ENCODE measurements around the gene IGSF23. TPM values are rescaled to one million over a fixed set of nuclear protein-coding genes. Genes with fewer than 3 reads are reported as not detected.

Gene IGSF23
- total RNA-seq, 4 donors from 2014 or later: not detected

DNA sequence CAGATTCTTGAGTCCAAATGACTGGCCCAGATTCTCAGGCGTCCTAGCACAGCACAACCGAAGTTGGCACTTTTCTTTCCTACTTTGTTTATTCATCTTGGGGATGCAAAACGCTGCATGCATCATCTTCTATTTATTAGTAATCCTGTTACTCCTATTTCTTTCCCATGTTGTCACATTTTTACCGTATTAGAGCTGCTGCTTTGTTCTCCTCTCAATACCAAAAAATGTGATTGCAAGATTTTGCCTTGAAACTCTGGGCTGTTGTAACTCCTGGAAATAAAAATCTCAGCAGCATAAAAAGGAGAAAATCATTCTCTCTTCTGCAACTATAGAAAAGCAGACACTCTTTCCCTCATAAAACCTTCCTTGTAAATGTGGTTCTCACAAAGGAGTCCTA is 12.9 kb upstream of the IGSF23 start:
- Histone ChIP-seq H3K4me3 (no peak overlapping the region), H3K27ac (no peak overlapping the region), H3K36me3 (no peaks in the 10 kb centered on the region), H3K9me3 (no peaks in the 10 kb centered on the region), H3K27me3 (no peaks in the 10 kb centered on the region), H3K4me1 (peaks cover 0 to 45% (median 16%) of the 10 kb centered on the region in 4 donors)
- intact Hi-C loops (cut with DNase I; ENCODE audit: low total_unique reads) (loop anchor here (5.0 kb wide), 1 partner anchor 863 kb away; no protein-coding TSS in a partner anchor), in situ Hi-C loops (cut with MboI; ENCODE audit: low pct_ligation_motif_present in 1 of 4, low pct_unique_long_range_greater_than_20kb in 1 of 4, low sequenced_read_pairs in 3 of 4) (no loop called here)
- TF ChIP-seq, protein P1, sequence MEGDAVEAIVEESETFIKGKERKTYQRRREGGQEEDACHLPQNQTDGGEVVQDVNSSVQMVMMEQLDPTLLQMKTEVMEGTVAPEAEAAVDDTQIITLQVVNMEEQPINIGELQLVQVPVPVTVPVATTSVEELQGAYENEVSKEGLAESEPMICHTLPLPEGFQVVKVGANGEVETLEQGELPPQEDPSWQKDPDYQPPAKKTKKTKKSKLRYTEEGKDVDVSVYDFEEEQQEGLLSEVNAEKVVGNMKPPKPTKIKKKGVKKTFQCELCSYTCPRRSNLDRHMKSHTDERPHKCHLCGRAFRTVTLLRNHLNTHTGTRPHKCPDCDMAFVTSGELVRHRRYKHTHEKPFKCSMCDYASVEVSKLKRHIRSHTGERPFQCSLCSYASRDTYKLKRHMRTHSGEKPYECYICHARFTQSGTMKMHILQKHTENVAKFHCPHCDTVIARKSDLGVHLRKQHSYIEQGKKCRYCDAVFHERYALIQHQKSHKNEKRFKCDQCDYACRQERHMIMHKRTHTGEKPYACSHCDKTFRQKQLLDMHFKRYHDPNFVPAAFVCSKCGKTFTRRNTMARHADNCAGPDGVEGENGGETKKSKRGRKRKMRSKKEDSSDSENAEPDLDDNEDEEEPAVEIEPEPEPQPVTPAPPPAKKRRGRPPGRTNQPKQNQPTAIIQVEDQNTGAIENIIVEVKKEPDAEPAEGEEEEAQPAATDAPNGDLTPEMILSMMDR (IDR thresholded peaks at IDR 0.05): no peak
- no peak for TF ChIP-seq EP300 (IDR thresholded peaks at IDR 0.05; ENCODE audit: low read depth)
- no peak for TF ChIP-seq POLR2AphosphoS5 (IDR thresholded peaks at IDR 0.05)
- TF ChIP-seq POLR2A (IDR thresholded peaks at IDR 0.05): no peak
- DNase-seq: no peak
- 55 to 78% methylated on average over 3 to 4 of the region's 4 CpGs for WGBS, 2 donors (ENCODE audit: low coverage in 1 of 2)

DNA sequence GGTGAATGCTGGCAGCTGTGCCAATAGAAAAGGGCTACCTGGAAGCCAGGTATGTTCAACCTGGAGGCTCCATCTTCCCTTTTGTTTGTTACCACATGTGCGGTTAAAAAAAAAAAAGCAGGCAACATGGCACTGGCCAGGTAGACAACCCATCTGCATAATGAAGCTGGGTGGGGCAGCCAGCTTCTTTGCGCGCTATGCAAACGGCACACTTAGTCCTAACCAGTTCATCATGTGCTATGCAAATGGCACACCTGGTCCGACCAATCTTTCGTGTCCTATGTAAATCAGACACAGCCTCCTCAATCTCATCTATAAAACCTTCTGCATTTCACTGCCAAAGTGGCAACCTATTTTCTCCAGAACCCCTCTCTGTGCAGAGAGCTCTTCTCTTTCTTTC is 11.3 kb upstream of the IGSF23 start:
- intact Hi-C loops (cut with DNase I; ENCODE audit: low total_unique reads): loop anchor here (5.0 kb wide), 1 partner anchor 865 kb away; no protein-coding TSS in a partner anchor

DNA sequence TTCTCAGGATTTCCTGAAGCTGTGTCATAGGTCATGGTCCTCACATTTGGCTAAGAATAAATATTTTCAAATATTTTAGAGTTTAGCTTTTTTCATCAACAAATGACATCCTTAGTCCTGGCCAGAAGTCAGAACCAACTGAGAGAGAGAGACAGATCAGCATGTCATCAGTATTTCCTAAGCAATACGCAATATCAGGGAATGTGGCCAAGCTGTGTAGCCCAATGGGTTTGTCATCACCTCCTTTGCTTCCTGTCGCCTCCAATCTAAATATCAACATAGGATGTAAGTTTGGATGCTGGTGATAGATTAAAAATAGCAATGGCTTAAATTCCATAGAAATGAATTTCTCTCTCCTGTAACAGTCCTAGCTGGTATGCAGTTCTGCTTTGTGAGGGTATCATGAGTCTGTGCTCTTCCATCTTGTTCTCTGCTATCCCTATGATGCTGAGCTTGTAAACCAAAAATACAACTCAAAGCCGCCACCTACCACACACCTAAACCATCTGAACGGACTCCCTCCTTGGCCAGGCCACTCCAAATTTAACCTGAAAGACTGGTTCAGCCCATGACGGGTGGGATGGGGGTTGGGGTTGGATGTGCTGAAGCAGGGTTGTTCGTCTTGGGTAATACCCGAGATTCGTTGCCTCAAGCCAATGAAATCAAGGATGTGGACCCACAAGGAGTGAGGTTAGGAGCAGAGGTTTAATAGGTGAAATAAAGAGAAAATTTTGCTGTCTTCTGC is 10.0 kb upstream of the IGSF23 start:
- no peaks in the 10 kb centered on the region for H3K27me3 ChIP-seq
- peaks cover 0 to 40% (median 12%) of the 10 kb centered on the region in 4 donors for H3K4me1 ChIP-seq
- no peaks in the 10 kb centered on the region for H3K9me3 ChIP-seq
- TF ChIP-seq, protein P1 (IDR thresholded peaks at IDR 0.05): no peak
- TF ChIP-seq EP300 (IDR thresholded peaks at IDR 0.05; ENCODE audit: low read depth): no peak
- no peak for TF ChIP-seq POLR2AphosphoS5 (IDR thresholded peaks at IDR 0.05)
- TF ChIP-seq POLR2A (IDR thresholded peaks at IDR 0.05): no peak
- in situ Hi-C loops (cut with MboI; ENCODE audit: low pct_ligation_motif_present in 1 of 4, low pct_unique_long_range_greater_than_20kb in 1 of 4, low sequenced_read_pairs in 3 of 4): no loop called here
- no peak overlapping the region for H3K27ac ChIP-seq
- DNase-seq: no peak
- no peaks in the 10 kb centered on the region for H3K36me3 ChIP-seq
- intact Hi-C loops (cut with DNase I; ENCODE audit: low total_unique reads): loop anchor here (5.0 kb wide), 1 partner anchor 866 kb away; no protein-coding TSS in a partner anchor
- no peak overlapping the region for H3K4me3 ChIP-seq
- WGBS, 2 donors (ENCODE audit: low coverage in 1 of 2): 73 to 80% methylated on average over 6 to 8 of the region's 8 CpGs

More for the DNA sequence above, 11.3 kb upstream of the IGSF23 start:
- Histone ChIP-seq H3K9me3 (no peaks in the 10 kb centered on the region), H3K36me3 (no peaks in the 10 kb centered on the region), H3K4me1 (peaks cover 0 to 40% (median 13%) of the 10 kb centered on the region in 4 donors), H3K27me3 (no peaks in the 10 kb centered on the region), H3K4me3 (no peak overlapping the region), H3K27ac (peak overlapping the region; percentile 26 to 66 (median 50))
- TF ChIP-seq POLR2AphosphoS5 (IDR thresholded peaks at IDR 0.05): peak in 1 of 3 donors; percentile 43
- no peak for TF ChIP-seq POLR2A (IDR thresholded peaks at IDR 0.05)
- peak; percentile 67 for DNase-seq
- in situ Hi-C loops (cut with MboI; ENCODE audit: low pct_ligation_motif_present in 1 of 4, low pct_unique_long_range_greater_than_20kb in 1 of 4, low sequenced_read_pairs in 3 of 4): no loop called here
- WGBS, 2 donors (ENCODE audit: low coverage in 1 of 2): 46 to 66% methylated on average over 6 of the region's 6 CpGs

DNA sequence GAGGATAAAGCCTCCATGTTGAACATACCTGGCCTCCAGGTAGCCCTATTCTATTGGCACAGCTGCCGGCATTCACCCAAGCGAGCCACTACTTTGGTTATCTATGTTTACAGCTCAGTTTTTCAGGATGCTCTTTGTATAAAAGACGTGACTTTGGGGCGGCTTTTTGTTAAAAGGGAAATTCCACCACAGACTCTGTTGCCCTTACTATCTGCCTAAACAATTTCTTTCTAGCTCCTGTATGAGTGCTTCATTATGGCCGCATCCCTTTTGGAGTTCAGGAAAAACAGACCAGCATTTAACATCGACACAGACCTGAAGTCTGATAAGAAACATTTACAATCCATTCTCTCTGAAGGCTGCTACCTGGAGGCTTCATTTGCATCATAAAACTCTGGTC is 9.1 kb upstream of the IGSF23 start:
- no peaks in the 10 kb centered on the region for H3K27me3 ChIP-seq
- no peak for DNase-seq
- no peak overlapping the region for H3K4me3 ChIP-seq
- H3K36me3 ChIP-seq: no peaks in the 10 kb centered on the region
- intact Hi-C loops (cut with DNase I; ENCODE audit: low total_unique reads) (loop anchor here (5.0 kb wide), 1 partner anchor 867 kb away; no protein-coding TSS in a partner anchor), in situ Hi-C loops (cut with MboI; ENCODE audit: low pct_ligation_motif_present in 1 of 4, low pct_unique_long_range_greater_than_20kb in 1 of 4, low sequenced_read_pairs in 3 of 4) (no loop called here)
- H3K9me3 ChIP-seq: no peaks in the 10 kb centered on the region
- H3K4me1 ChIP-seq: peaks cover 0 to 37% (median 8%) of the 10 kb centered on the region in 4 donors
- WGBS, 2 donors (ENCODE audit: low coverage in 1 of 2): 71 to 73% methylated on average over 6 of the region's 6 CpGs
- TF ChIP-seq, protein P1 (IDR thresholded peaks at IDR 0.05): no peak
- TF ChIP-seq EP300 (IDR thresholded peaks at IDR 0.05; ENCODE audit: low read depth) (no peak), POLR2A (IDR thresholded peaks at IDR 0.05) (no peak), POLR2AphosphoS5 (IDR thresholded peaks at IDR 0.05) (no peak)
- H3K27ac ChIP-seq: no peak overlapping the region

Measured in transverse colon (tissue), 4 donors.